ENCODE data around the gene TBX1. TPM values are rescaled to one million over a fixed set of nuclear protein-coding genes. Genes with fewer than 3 reads are reported as not detected.
A peak's percentile ranks its signal among the peaks of the same experiment; 100 is the strongest.

Gene TBX1
- total and polyA plus RNA-seq, 4 donors, result 1.1 to 7.8 (median 4.0) TPM

DNA sequence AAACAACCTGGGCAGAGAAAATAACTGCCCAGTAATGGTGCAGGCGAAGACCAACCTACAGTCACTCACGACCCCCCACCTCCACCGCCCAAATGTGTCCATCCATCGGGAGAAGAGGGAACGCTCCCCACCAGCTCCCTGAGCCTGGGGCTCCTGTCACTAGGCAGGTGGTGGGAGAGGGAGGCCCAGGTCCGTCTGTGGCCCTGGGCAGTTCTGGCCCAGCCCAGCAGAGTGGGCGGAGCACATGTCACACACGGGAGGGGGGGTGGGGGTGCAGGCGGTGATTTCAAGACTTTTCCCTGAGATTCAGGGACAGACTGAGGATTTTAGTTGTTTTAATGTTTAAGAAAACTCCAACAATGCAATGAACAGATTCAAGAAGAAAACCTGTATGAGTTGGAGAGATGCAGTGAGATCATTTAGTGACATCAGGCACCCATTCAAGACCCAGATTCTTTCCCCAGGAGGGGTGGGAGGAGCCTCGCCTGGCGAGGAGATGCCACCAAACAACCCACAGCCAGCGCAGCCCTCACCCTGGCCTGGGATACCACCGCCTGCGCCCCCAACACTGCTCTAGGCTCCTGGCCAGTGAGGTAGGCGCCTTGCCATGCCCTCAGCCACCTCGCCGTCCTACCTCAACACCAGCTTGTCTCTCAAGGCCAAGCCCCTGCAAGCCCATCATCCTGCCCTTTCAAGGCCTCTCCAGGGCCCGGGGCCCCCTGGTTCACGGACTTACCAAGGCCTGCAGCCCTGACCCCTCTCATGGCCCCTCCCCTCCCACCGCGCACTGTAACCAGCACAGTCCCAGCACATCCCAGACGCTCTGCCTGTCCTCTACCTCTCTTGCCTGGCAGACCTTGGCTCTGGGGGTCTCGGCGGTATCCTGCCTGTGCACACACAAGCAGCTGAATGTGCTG lies 36.8 kb downstream of the TBX1 start:
- no peaks in the 10 kb centered on the region for H3K27me3 ChIP-seq (ENCODE audit: control insufficient read depth in 1 of 2, insufficient read depth in 2 of 2, low read length in 1 of 2)
- 83% methylated on average over 24 of the region's 24 CpGs for WGBS, 2 donors
- no peaks in the 10 kb centered on the region for H3K4me1 ChIP-seq (ENCODE audit: control insufficient read depth in 1 of 2, insufficient read depth in 2 of 2, low read length in 2 of 2)
- DNase-seq, result peak in 1 of 2 donors; percentile 13
- peaks cover 3% of the 10 kb centered on the region for H3K9me3 ChIP-seq (ENCODE audit: control insufficient read depth, low read length)
- no peak for ATAC-seq (ENCODE audit: low FRiP score)
- H3K36me3 ChIP-seq (ENCODE audit: control insufficient read depth in 1 of 2, insufficient read depth in 2 of 2, low read length in 1 of 2), result no peaks in the 10 kb centered on the region
- H3K4me3 ChIP-seq (ENCODE audit: low read length in 2 of 2), result no peak overlapping the region
- no peak overlapping the region for H3K27ac ChIP-seq (ENCODE audit: low read depth in 1 of 2, low read length in 2 of 2)
- intact Hi-C loops (cut with DNase I), result no loop called here

DNA sequence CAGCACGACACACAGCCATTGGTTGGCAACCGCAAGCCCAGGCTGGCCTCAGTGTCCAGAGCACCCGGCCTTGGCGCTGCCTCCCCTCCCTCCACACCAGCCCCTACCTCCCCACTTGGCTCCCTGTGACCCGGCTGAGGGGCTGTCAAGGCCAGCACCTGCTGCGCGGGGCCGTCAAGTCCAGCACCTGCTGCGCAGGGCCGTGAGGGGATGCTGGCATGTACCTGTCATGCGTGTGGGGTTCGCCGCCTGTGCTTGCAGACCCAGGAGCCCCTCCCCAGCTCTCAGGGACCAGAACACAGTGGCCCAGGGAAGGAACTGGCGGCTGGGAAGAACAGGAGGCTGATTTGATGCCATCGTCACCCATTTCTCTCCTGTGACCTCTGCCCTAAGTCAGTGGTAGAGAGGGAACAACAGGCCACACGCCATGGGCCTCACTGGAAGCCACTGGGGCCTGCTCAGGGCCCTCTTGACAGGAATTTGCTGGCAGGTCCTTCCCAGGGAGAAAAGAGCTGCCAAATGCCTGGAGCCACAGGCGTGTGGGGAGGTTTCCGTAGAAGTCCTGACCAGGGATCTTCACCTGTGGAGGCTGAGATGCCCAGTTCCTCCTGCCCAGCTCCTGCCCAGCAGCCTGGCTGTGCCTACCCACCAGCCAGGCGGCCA lies 37.6 kb downstream of the TBX1 start:
- no peak overlapping the region for H3K27ac ChIP-seq (ENCODE audit: low read depth in 1 of 2, low read length in 2 of 2)
- WGBS, 2 donors, result 94 to 96% methylated on average over 19 of the region's 19 CpGs
- no peaks in the 10 kb centered on the region for H3K4me1 ChIP-seq (ENCODE audit: control insufficient read depth in 1 of 2, insufficient read depth in 2 of 2, low read length in 2 of 2)
- intact Hi-C loops (cut with DNase I), result no loop called here
- no peaks in the 10 kb centered on the region for H3K9me3 ChIP-seq (ENCODE audit: control insufficient read depth, low read length)
- no peak overlapping the region for H3K4me3 ChIP-seq (ENCODE audit: low read length in 2 of 2)
- H3K36me3 ChIP-seq (ENCODE audit: control insufficient read depth in 1 of 2, insufficient read depth in 2 of 2, low read length in 1 of 2), result no peaks in the 10 kb centered on the region
- no peaks in the 10 kb centered on the region for H3K27me3 ChIP-seq (ENCODE audit: control insufficient read depth in 1 of 2, insufficient read depth in 2 of 2, low read length in 1 of 2)
- ATAC-seq (ENCODE audit: low FRiP score) (no peak), DNase-seq (no peak)

DNA sequence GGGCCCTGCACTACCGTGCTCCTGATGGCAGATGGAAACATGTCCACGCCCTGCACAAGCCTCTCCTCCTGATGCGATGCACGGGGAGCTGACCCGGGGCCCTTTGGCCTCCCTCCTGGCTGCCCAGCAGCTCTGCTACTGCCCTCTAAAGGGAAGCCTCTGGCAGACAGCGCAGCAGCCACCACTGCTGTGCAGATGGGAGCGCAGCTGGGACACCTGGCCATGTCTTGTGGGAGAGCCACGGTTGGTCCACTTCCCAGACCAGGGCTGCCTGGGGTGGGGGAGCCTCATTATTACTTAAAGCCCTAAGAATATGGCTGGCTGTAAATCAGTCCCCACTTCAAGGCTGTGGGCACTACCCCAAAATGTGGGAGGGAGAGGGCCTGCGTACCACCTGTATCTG lies 38.3 kb downstream of the TBX1 start:
- Histone ChIP-seq H3K4me3 (ENCODE audit: low read length in 2 of 2) (no peak overlapping the region), H3K36me3 (ENCODE audit: control insufficient read depth in 1 of 2, insufficient read depth in 2 of 2, low read length in 1 of 2) (no peaks in the 10 kb centered on the region), H3K27ac (ENCODE audit: low read depth in 1 of 2, low read length in 2 of 2) (no peak overlapping the region), H3K4me1 (ENCODE audit: control insufficient read depth in 1 of 2, insufficient read depth in 2 of 2, low read length in 2 of 2) (no peaks in the 10 kb centered on the region), H3K27me3 (ENCODE audit: control insufficient read depth in 1 of 2, insufficient read depth in 2 of 2, low read length in 1 of 2) (no peaks in the 10 kb centered on the region), H3K9me3 (ENCODE audit: control insufficient read depth, low read length) (no peaks in the 10 kb centered on the region)
- intact Hi-C loops (cut with DNase I), result no loop called here
- WGBS, 2 donors, result 92 to 96% methylated on average over 9 of the region's 9 CpGs
- ATAC-seq (ENCODE audit: low FRiP score) (no peak), DNase-seq (no peak)

DNA sequence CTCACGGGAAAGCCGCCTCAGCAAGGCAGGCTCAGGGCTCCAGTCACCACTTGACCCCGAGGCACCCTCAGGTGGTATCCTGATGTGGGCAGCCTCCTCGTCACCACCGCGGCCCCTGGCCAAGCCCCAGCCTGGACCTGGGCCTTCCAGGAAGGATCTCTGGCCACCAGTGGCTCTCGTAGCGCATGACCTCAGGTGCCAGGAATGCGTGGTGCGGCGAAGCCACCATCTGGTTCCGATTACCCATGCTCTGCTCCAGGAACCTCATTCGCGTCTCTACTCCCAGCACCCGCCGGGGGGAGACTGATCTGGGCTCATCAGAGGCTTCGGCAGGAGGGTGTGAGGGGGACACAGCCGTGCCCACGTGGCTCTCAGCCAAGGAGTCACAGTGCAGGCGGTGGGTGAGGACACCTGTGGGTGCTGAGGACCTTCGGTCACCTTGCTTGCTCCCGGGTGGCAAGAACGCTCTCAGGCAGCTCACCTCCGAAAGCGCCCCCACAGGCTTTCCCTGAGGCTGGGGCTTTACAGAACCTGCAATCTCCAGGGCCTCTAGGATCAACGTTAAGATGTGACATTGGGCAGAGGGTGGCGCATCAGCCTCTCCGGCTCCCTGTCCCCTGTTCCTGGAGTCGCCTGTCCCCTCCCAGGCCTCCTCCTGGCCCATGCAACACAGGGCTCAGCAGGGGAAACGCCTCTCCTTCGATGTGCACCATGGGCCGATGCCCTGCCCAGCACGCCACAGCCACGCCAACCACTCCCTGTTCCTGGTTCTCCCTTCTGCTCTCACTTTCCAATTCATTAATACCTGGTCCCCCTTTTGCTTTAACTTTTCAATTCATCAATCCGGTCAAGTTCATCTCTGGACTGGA lies 39.0 kb downstream of the TBX1 start:
- no peak overlapping the region for H3K4me3 ChIP-seq (ENCODE audit: low read length in 2 of 2)
- ATAC-seq (ENCODE audit: low FRiP score) (peak; percentile 65), DNase-seq (peak; percentile 71 to 88)
- H3K27ac ChIP-seq (ENCODE audit: low read depth in 1 of 2, low read length in 2 of 2), result no peak overlapping the region
- no peaks in the 10 kb centered on the region for H3K27me3 ChIP-seq (ENCODE audit: control insufficient read depth in 1 of 2, insufficient read depth in 2 of 2, low read length in 1 of 2)
- no peaks in the 10 kb centered on the region for H3K36me3 ChIP-seq (ENCODE audit: control insufficient read depth in 1 of 2, insufficient read depth in 2 of 2, low read length in 1 of 2)
- no peaks in the 10 kb centered on the region for H3K9me3 ChIP-seq (ENCODE audit: control insufficient read depth, low read length)
- intact Hi-C loops (cut with DNase I), result no loop called here
- WGBS, 2 donors, result 66 to 67% methylated on average over 35 of the region's 35 CpGs
- no peaks in the 10 kb centered on the region for H3K4me1 ChIP-seq (ENCODE audit: control insufficient read depth in 1 of 2, insufficient read depth in 2 of 2, low read length in 2 of 2)

DNA sequence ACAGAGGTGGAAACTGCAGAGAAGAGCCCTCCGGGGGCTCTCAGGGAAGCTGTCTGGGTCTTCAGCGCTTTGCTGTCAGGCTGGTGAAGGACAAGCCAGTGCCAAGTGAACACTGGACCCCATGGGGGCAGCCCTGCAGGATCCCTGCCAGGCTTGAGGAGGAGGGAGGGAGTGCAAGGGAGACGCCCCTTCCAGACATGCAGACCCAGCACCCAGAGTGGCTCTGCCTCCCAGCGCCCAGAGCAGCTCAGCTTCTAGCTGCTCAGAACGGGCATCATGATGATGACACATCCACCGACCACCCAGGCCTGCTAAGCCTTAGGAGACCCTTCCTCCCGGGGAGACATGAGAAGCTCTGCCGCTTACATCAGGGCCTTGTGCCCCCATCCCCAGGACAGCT lies 39.7 kb downstream of the TBX1 start:
- intact Hi-C loops (cut with DNase I), result no loop called here
- Histone ChIP-seq H3K9me3 (ENCODE audit: control insufficient read depth, low read length) (no peaks in the 10 kb centered on the region), H3K27me3 (ENCODE audit: control insufficient read depth in 1 of 2, insufficient read depth in 2 of 2, low read length in 1 of 2) (no peaks in the 10 kb centered on the region), H3K4me3 (ENCODE audit: low read length in 2 of 2) (no peak overlapping the region), H3K36me3 (ENCODE audit: control insufficient read depth in 1 of 2, insufficient read depth in 2 of 2, low read length in 1 of 2) (no peaks in the 10 kb centered on the region), H3K4me1 (ENCODE audit: control insufficient read depth in 1 of 2, insufficient read depth in 2 of 2, low read length in 2 of 2) (no peaks in the 10 kb centered on the region), H3K27ac (ENCODE audit: low read depth in 1 of 2, low read length in 2 of 2) (no peak overlapping the region)
- ATAC-seq (ENCODE audit: low FRiP score) (no peak), DNase-seq (no peak)
- 91% methylated on average over 8 of the region's 8 CpGs for WGBS, 2 donors

DNA sequence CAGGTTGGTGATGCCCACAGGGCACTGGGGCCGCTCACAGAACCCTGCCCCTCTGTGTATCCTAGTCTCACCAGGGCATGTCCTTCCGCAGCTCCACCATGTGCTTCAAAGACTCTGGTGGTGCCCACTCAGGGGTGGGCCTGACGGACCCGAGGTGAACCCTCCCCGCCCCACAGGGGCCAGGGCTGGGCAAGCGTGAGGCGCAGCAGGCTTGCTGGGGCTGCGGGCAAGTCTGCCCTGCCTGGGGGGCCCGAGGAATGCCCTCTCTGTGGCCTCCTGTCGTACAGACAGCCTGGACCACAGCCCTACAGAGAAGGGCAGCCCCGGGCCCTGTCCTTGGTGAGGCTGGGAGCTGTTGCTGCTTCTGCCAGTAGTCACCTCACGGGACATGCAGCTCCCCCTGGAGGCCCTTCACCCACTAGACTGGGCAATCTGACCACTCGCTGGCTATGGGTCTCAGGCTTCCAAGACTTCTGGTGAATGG lies 40.2 kb downstream of the TBX1 start:
- DNase-seq (no peak), ATAC-seq (ENCODE audit: low FRiP score) (no peak)
- intact Hi-C loops (cut with DNase I), result no loop called here
- Histone ChIP-seq H3K36me3 (ENCODE audit: control insufficient read depth in 1 of 2, insufficient read depth in 2 of 2, low read length in 1 of 2) (no peaks in the 10 kb centered on the region), H3K27ac (ENCODE audit: low read depth in 1 of 2, low read length in 2 of 2) (no peak overlapping the region), H3K27me3 (ENCODE audit: control insufficient read depth in 1 of 2, insufficient read depth in 2 of 2, low read length in 1 of 2) (no peaks in the 10 kb centered on the region), H3K4me3 (ENCODE audit: low read length in 2 of 2) (no peak overlapping the region), H3K9me3 (ENCODE audit: control insufficient read depth, low read length) (no peaks in the 10 kb centered on the region), H3K4me1 (ENCODE audit: control insufficient read depth in 1 of 2, insufficient read depth in 2 of 2, low read length in 2 of 2) (no peaks in the 10 kb centered on the region)
- 91 to 96% methylated on average over 10 to 13 of the region's 13 CpGs for WGBS, 2 donors

DNA sequence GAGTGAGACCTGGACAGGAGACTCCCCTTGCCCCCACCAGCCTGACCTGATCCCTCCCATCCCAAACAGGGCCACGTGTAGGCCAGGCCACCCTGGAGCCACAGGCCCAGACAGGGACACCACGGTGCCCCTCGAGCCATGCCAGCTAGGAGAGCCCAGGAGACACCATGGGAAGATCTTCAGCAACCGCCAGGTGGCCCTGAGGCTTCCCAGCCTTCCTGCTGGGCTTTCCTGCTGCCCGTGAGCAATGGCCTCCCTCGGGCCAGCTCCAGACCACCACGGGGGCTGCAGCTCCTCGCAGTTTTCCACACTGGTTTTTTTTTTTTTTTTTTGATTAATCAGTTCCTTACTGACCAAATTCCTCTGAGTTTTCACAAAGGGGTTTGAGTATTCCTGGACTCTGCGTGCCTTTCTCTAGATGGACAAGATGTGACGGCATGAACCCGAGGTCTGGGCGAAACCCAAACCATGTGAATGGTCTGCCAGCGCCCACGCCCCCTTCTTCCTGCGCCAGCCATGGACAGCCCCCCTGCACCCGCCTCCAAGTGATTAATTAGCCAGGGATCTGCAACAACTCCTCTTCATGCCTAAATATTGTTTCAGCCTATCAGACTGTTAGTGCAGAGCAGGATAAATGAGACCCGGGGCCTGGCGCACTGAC lies 40.9 kb downstream of the TBX1 start:
- Histone ChIP-seq H3K27ac (ENCODE audit: low read depth in 1 of 2, low read length in 2 of 2) (no peak overlapping the region), H3K9me3 (ENCODE audit: control insufficient read depth, low read length) (no peaks in the 10 kb centered on the region), H3K36me3 (ENCODE audit: control insufficient read depth in 1 of 2, insufficient read depth in 2 of 2, low read length in 1 of 2) (peaks cover 0 to 2% of the 10 kb centered on the region in 2 donors), H3K27me3 (ENCODE audit: control insufficient read depth in 1 of 2, insufficient read depth in 2 of 2, low read length in 1 of 2) (no peaks in the 10 kb centered on the region), H3K4me3 (ENCODE audit: low read length in 2 of 2) (no peak overlapping the region), H3K4me1 (ENCODE audit: control insufficient read depth in 1 of 2, insufficient read depth in 2 of 2, low read length in 2 of 2) (no peaks in the 10 kb centered on the region)
- ATAC-seq (ENCODE audit: low FRiP score) (no peak), DNase-seq (no peak)
- 71 to 72% methylated on average over 17 to 18 of the region's 18 CpGs for WGBS, 2 donors
- intact Hi-C loops (cut with DNase I), result no loop called here

Data from aorta (tissue), 5 donors.